B cell (primary cell): ENCODE measurements around the gene ACTN3. TPM values are rescaled to one million over a fixed set of nuclear protein-coding genes. Genes with fewer than 3 reads are reported as not detected.
A peak's percentile ranks its signal among the peaks of the same experiment; 100 is the strongest.

Experiments
- ATAC-seq: fragments of 200-7000 bp; cut with Tn5 transposase; one replicate; pipeline ENCODE4 v1.10.0; 2021; ENCODE audit warnings: low read depth, mild to moderate bottlenecking, moderate number of reproducible peaks, moderate library complexity
- CTCF ChIA-PET: fragments of 350-600 bp; sonication (Branson Sonifier 250); formaldehyde crosslinking; loops from one replicate; lab custom pipeline; 2021; ENCODE audit warnings: antibody characterized with exemption, inconsistent platforms; lab: Charles Lee
- POLR2A ChIA-PET: fragments of 350-600 bp; sonication (Branson Sonifier 250); formaldehyde crosslinking; loops from one replicate; lab custom pipeline; 2021; ENCODE audit warnings: antibody characterized with exemption; lab: Charles Lee
- DNase-seq: peaks from one replicate; pipeline ENCODE4 v3.0.0; 2013
- H2AFZ ChIP-seq: 2 replicates; pipeline ENCODE4 v1.6.1; 2012; ENCODE audit warnings: mild to moderate bottlenecking, low read depth, low read length; ENCODE audit not compliant: insufficient read depth, poor library complexity, severe bottlenecking
- H3K27ac ChIP-seq, 2 donors: 1 replicate in 1 of 2; 2 replicates in 1 of 2; pipeline ENCODE4 v1.5.1; 2012 to 2013; ENCODE audit warnings: low read length in 2 of 2, mild to moderate bottlenecking in 2 of 2, moderate library complexity in 1 of 2
- H3K27me3 ChIP-seq, 4 experiments: fragments of 200-600 bp in 1 of 4; sonication (generic) in 1 of 4; replicated peaks in 1 of 4; 1 replicate in 2 of 4; 2 replicates in 2 of 4; pipeline versions ENCODE4 v1.6.1 to v1.7.0; 2013 to 2016; ENCODE audit warnings: low read length in 3 of 4, mild to moderate bottlenecking in 2 of 4, mixed read lengths in 1 of 4, moderate library complexity in 1 of 4; ENCODE audit not compliant: insufficient read depth in 4 of 4, control insufficient read depth in 3 of 4; ENCODE audit errors: control extremely low read depth in 1 of 4
- H3K36me3 ChIP-seq, 2 experiments: replicated peaks in 1 of 2; 1 replicate in 1 of 2; 2 replicates in 1 of 2; pipeline versions ENCODE4 v1.6.1 to v1.7.1; 2013; ENCODE audit warnings: low read length in 1 of 2; ENCODE audit not compliant: insufficient read depth in 2 of 2, control insufficient read depth in 1 of 2; ENCODE audit errors: control extremely low read depth in 1 of 2, extremely low read depth in 1 of 2
- H3K4me1 ChIP-seq, 2 donors: fragments of 200-600 bp in 1 of 2; sonication (generic) in 1 of 2; 1 replicate in 1 of 2; 2 replicates in 1 of 2; pipeline versions ENCODE4 v1.5.1 to v1.6.1; 2013 to 2017; ENCODE audit warnings: low read length in 2 of 2; ENCODE audit not compliant: control insufficient read depth in 2 of 2, insufficient read depth in 2 of 2
- H3K4me2 ChIP-seq: replicated peaks from 2 replicates; pipeline ENCODE3; 2012; ENCODE audit warnings: mild to moderate bottlenecking, low read depth, low read length; ENCODE audit not compliant: poor library complexity, severe bottlenecking
- H3K4me3 ChIP-seq, 5 experiments: fragments of 200-600 bp in 1 of 5; sonication (generic) in 1 of 5; 1 replicate in 3 of 5; 2 replicates in 2 of 5; pipeline versions ENCODE4 v1.5.1 to v1.7.0; 2011 to 2016; ENCODE audit warnings: low read length in 4 of 5, mild to moderate bottlenecking in 4 of 5, low read depth in 2 of 5, control low read depth in 1 of 5, moderate library complexity in 1 of 5; ENCODE audit not compliant: insufficient read depth in 1 of 5; ENCODE audit errors: control extremely low read depth in 1 of 5, extremely low read depth in 1 of 5
- H3K79me2 ChIP-seq: fragments of 200-600 bp; sonication (generic); one replicate; pipeline ENCODE4 v1.6.0; 2016; ENCODE audit warnings: low read length; ENCODE audit not compliant: control insufficient read depth, insufficient read depth
- H3K9ac ChIP-seq: fragments of 200-600 bp; sonication (generic); 2 replicates; pipeline ENCODE4 v1.6.1; 2017; ENCODE audit warnings: mild to moderate bottlenecking, low read length, moderate library complexity
- H3K9me3 ChIP-seq, 3 donors: one replicate each; pipeline versions ENCODE4 v1.6.1 to v1.7.1; 2013; ENCODE audit warnings: low read length in 2 of 3; ENCODE audit not compliant: control insufficient read depth in 2 of 3, insufficient read depth in 1 of 3; ENCODE audit errors: control extremely low read depth in 1 of 3
- H4K20me1 ChIP-seq: 2 replicates; pipeline ENCODE4 v1.6.0; 2012; ENCODE audit warnings: mild to moderate bottlenecking, low read length; ENCODE audit not compliant: insufficient read depth, control insufficient read depth, poor library complexity, severe bottlenecking
- H3K27ac Mint-ChIP-seq: one replicate; pipeline ENCODE4 v1.8.0; 2021; ENCODE audit warnings: mixed read lengths
- H3K27me3 Mint-ChIP-seq: one replicate; pipeline ENCODE4 v1.8.0; 2021; ENCODE audit warnings: mixed read lengths
- H3K4me1 Mint-ChIP-seq: one replicate; pipeline ENCODE4 v1.8.0; 2021; ENCODE audit warnings: mixed read lengths
- H3K4me3 Mint-ChIP-seq: one replicate; pipeline ENCODE4 v1.8.0; 2021; ENCODE audit warnings: mixed read lengths
- H3K9me3 Mint-ChIP-seq: one replicate; pipeline ENCODE4 v1.8.0; 2022; ENCODE audit warnings: mixed read lengths; ENCODE audit not compliant: insufficient read depth
- CTCF ChIP-seq: fragments of 200-600 bp; IDR thresholded peaks from one replicate; pipeline ENCODE4 v1.8.0; 2022; ENCODE audit warnings: antibody characterized with exemption, mild to moderate bottlenecking
- EZH2 ChIP-seq: IDR thresholded peaks from 2 replicates; pipeline ENCODE4 v1.6.1; 2012; ENCODE audit warnings: borderline replicate concordance, low read depth, mild to moderate bottlenecking, moderate library complexity, low read length; ENCODE audit not compliant: insufficient read depth, poor library complexity, severe bottlenecking
- WGBS: methylation state at CpG from one replicate; pipeline ENCODE4 v1.1.5; 2013; ENCODE audit warnings: missing lambda C conversion rate; ENCODE audit not compliant: insufficient coverage; 5-methylcytosine and 5-hydroxymethylcytosine counted together
- intact Hi-C: fragments of 100-400 bp; cut with micrococcal nuclease; formaldehyde crosslinking; loops from one replicate; pipeline ENCODE4 v1.10.0; 2022
- polyA plus RNA-seq: library from polyadenylated mRNA; depleted of rRNA; stranded (reverse); fragments of >200 nt; gene quantifications from 2 replicates; pipeline ENCODE4 v1.2.3, GENCODE V29; 2012
- total RNA-seq, 2 donors: library from RNA; stranded (reverse); fragments of 120-200 nt in 1 of 2; gene quantifications; 1 replicate in 1 of 2; 2 replicates in 1 of 2; pipeline versions ENCODE4 v1.2.3 to v1.2.4, GENCODE V29; 2013 to 2022

Gene ACTN3
- total and polyA plus RNA-seq, 2 donors (not counting 1 experiment from before 2014, with no cell fraction given) = 0.22 TPM; not detected in 1

- DNase-seq = peak; percentile 3
- no peaks in the 10 kb centered on the region for H3K9me3 Mint-ChIP-seq
- Histone ChIP-seq H3K4me2 (no peak overlapping the region), H3K9ac (no peak overlapping the region), H3K36me3 (no peaks in the 10 kb centered on the region), H3K9me3 (no peaks in the 10 kb centered on the region), H3K79me2 (peaks cover 36% of the 10 kb centered on the region), H3K27ac (no peak overlapping the region), H3K4me1 (peaks cover 22 to 26% of the 10 kb centered on the region in 2 donors), H3K4me3 (no peak overlapping the region), H3K27me3 (peaks cover 0 to under 1% (median 0%) of the 10 kb centered on the region in 4 experiments), H4K20me1 (no peaks in the 10 kb centered on the region), H2AFZ (no peak overlapping the region)
- ChIA-PET POLR2A (interaction anchor here (0.6 to 1.7 kb wide), 3 partner anchors 48 to 1717 kb away, joined by 3 to 5 read pairs (median 4); partner anchors contain the start of genes RBM4 and RBM4B), CTCF (interaction anchor here (0.8 to 3.3 kb wide), 7 partner anchors 10 to 88 kb away, joined by 3 to 14 read pairs (median 5); partner anchors contain the start of genes RBM4 and RBM4B)
- 100% methylated on average over 3 of the region's 7 CpGs for WGBS
- no peak for ATAC-seq
- no peak overlapping the region for H3K4me3 Mint-ChIP-seq
- no peaks in the 10 kb centered on the region for H3K27me3 Mint-ChIP-seq
- intact Hi-C loops = loop anchor here (5.0 kb wide), 1 partner anchor 72 kb away; no protein-coding TSS in a partner anchor
- peaks cover 24% of the 10 kb centered on the region for H3K4me1 Mint-ChIP-seq
- TF ChIP-seq EZH2 (no peak), CTCF (no peak)
- no peak overlapping the region for H3K27ac Mint-ChIP-seq
Measured at GRCh38 chr11:66589996-66590675, 43.4 kb downstream of the ACTN3 start.

DNA sequence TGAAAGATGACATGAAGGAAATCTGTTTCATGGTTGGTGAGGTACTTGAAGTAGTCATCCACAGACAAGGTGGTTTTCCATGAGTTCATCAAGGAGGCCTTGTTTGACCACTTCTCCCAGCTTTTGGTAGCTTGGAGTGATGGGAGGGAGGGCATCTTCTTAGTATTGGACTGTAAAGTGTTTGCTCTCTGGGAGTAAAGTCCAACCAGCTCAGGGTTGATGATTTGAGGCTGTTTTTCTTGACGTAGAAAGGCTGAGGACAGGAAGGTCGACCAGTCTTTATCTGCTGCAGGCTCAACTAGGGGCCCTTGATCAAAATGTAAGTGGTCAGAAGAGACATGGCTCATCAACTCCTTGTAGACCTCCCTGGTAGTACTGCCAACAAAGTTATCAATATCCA, 44.5 kb downstream of the ACTN3 start:
- no peak overlapping the region for H3K27ac ChIP-seq
- peaks cover 28 to 29% of the 10 kb centered on the region in 2 donors for H3K4me1 ChIP-seq
- peaks cover 34% of the 10 kb centered on the region for H3K4me1 Mint-ChIP-seq
- no peak overlapping the region for H2AFZ ChIP-seq
- no peaks in the 10 kb centered on the region for H4K20me1 ChIP-seq
- H3K9me3 ChIP-seq = no peaks in the 10 kb centered on the region
- H3K4me2 ChIP-seq = no peak overlapping the region
- TF ChIP-seq EZH2 (no peak), CTCF (no peak)
- H3K9ac ChIP-seq = no peak overlapping the region
- ATAC-seq (no peak), DNase-seq (no peak)
- ChIA-PET CTCF (interaction anchor here (0.8 to 5.9 kb wide), 9 partner anchors 9 to 89 kb away, joined by 3 to 46 read pairs (median 5); partner anchors contain the start of genes RBM14, RBM4 and RBM4B), POLR2A (interaction anchor here (0.8 to 2.2 kb wide), 3 partner anchors 47 to 86 kb away, joined by 3 to 17 read pairs (median 5); partner anchors contain the start of genes RBM4 and RBM4B)
- no peak overlapping the region for H3K4me3 ChIP-seq
- H3K27me3 ChIP-seq = no peaks in the 10 kb centered on the region
- H3K27me3 Mint-ChIP-seq = no peaks in the 10 kb centered on the region
- peaks cover 47% of the 10 kb centered on the region for H3K79me2 ChIP-seq
- 100% methylated on average over 1 of the region's 2 CpGs for WGBS
- no peak overlapping the region for H3K27ac Mint-ChIP-seq
- no peaks in the 10 kb centered on the region for H3K9me3 Mint-ChIP-seq
- no peaks in the 10 kb centered on the region for H3K36me3 ChIP-seq
- intact Hi-C loops = loop anchor here (5.0 kb wide), 1 partner anchor 71 kb away; no protein-coding TSS in a partner anchor
- peak overlapping the region; percentile 13 for H3K4me3 Mint-ChIP-seq
